CD4-positive, alpha-beta T cell treated with Interleukin-15 for 4 hours (primary cell): ENCODE measurements around the gene B4GALT5.

Experiments
- DNase-seq: peaks from one replicate; pipeline ENCODE4 v3.0.0-alpha.2; 2020; ENCODE audit warnings: low spot score

B4GALT5 gene

DNA sequence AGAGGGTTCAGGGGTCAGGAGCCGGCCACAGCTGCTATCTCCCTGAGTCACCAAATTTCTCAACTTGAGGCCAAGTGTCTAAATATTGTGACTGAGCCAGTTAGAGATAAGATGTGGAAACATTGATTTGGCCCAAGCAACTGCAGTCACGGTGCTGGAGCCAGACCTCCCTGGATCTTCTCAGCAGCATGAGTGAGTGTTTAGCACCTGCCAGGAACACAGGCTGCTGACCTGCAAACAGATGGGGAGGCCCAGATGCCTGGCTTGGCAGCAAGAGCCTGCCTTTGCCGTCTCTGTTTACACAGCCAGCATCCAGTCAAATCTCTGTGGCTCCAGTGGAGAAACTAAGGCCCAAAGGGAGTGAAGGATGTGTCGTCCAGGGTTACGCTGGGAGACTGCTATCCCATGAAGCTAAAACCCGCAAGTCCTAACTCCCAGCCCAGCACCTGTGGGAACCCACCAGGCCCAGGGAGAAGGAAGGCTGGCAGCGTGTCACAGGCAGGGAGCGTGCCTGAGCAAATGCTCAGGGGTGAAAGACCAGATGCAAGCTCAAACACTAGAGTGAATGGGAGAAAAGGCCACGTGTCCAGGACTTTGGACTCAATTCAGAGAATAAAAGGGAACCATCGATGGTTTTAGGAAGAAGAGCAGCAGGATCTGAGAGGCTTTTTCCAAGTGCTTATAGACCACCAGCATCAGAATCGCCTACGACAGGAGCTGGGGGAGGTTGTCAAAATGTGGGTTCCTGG lies 129.8 kb downstream of the B4GALT5 start:
- DNase-seq: no peak

DNA sequence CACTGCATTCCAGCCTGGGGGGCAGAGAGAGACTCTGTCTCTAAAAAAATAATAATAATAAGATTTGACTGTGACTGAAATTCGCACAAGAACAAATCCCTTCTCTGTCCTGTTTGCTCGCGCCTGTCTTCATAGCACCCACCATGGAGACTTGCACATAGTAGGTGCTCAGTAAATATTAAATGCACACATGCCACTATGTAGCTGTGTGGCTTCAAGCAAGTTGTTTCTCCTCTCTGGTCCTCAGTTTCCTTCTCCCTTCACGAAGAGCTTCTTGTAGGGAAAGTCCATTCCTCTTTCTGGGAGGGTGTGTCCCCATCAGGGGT lies 130.4 kb downstream of the B4GALT5 start:
- DNase-seq: no peak
